Activated T-helper 1 cell treated with Interleukin-2 at 50 U/mL for 16 hours (primary cell): Measurements from ENCODE around the gene HIF3A.

Experiments
- DNase-seq: peaks from one replicate; pipeline ENCODE4 v3.0.0-alpha.2; 2020; ENCODE audit warnings: low read depth

HIF3A gene

DNA sequence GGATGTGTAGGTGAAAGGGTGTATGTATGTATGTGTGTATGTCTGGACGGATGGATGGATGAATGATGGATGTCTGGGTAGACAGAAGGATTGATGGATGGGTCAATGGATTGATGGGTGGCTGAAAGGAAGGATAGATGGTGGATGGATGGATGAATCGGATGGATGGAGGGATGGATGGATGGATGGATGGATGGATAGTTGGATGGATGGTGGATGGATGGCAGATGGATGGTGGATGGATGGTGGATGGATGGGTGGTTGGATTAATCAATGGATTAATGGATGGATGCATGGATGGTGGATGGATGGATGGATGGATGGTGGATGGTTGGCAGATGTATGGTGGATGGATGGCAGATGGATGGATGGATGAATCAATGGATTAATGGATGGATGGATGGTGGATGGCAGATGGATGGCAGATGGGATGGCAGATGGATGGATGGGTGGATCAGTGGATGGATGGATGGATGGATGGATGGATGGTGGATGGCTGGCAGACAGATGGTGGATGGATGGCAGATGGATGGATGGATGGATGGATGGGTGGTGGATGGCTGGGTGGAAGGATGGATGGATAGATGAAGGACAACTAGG lies 33.6 kb downstream of the HIF3A start:
- no peak for DNase-seq

GRCh38 chr19:46337487-46337886 lies 40.6 kb downstream of the HIF3A start:
- DNase-seq = no peak

GRCh38 chr19:46339446-46339845 lies 42.6 kb downstream of the HIF3A start:
- DNase-seq = no peak

DNA sequence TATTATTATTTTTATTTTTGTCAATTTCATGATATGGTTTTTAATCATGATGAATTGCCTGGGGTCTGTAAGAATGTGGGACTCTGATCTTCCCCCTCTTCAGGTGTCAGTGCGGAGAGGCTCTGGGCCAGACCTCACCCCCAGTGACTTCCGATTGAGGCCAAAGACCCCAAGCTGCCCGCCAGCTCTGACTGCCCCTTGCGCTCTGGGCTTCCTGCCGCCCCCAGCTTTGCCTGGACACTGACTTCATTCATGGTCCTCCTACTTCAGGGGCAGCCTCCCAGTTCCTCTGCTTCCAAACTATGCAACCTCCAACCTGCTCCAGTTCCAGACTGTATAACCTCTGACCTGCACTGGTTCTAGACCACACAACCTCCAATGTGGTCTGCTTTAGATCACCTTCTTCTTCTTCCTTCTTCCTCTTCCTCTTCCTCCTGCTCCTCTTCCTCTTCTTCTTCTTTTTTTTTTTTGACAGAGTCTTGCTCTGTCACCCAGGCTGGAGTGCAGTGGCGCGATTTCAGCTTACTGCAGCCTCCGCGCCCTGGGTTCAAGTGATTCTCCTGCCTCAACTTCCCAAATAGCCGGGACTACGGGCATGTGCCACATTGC lies 43.3 kb downstream of the HIF3A start:
- DNase-seq = no peak

GRCh38 chr19:46341937-46342336 lies 45.1 kb downstream of the HIF3A start:
- DNase-seq = no peak

DNA sequence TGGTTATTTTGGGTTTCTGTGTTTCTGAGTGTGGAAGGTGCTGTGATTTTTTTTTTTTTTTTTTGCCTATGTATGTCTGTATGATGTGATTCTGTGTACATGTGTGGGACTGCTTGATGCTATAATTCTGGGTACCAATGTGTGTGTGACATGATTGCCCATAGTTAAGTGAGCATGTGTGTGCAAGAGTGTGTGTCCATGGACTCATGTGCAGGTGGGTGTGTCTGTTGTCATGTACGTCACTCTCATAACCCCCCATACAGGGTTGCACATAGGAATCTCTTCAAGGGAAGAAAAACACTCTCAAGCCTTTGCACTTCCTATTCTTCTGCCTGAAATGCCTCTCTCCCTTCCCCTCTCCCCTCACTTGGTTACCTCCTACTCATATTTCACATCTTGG lies 47.5 kb downstream of the HIF3A start:
- no peak for DNase-seq

GRCh38 chr19:46345157-46345556 lies 48.3 kb downstream of the HIF3A start:
- DNase-seq = no peak

GRCh38 chr19:46346821-46347571 lies 50.2 kb downstream of the HIF3A start, which contains the start of gene PPP5C:
PPP5C (plus strand) TSS chr19:46347087; CDS start chr19:46347097, 10 bp downstream.
- peak; percentile 78 for DNase-seq

DNA sequence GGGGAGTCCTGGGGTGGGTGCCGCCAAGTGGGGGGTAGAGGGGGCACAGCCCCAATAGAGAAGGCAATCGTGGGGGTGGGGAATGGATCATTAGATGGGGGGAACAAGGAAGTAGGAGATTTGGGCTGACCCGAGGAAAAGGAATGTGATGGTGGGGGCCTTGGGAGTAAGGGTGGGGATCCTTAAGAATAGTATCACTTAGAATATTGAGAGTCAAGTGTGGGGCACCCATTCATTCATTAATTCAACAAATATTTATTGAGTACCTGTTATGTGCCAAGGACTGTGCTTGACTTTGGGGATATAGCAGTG lies 50.7 kb downstream of the HIF3A start:
- no peak for DNase-seq

DNA sequence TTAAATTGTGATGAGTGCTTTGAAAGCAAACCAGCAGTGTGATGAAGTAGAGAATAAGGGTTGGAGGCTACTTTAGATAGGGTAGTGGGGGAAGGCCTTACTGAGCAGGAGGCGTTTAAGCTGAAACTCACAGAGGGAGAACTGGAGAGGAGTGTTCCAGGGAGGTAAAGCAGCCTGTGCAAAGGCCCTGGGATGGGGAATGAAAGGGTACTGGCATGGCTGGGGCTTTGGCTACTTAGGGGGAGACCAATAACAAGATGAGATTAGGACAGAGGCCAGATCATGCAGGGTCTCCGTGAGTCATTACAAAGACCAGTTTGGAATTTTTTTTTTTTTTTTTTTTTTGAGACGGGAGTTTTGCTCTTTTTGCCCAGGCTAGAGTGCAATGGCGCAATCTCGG lies 51.1 kb downstream of the HIF3A start:
- no peak for DNase-seq

GRCh38 chr19:46349311-46349993 lies 52.6 kb downstream of the HIF3A start:
- DNase-seq = no peak

- DNase-seq = no peak
These were observed 53.4 kb downstream of the HIF3A start for GRCh38 chr19:46350029-46350757.

DNA sequence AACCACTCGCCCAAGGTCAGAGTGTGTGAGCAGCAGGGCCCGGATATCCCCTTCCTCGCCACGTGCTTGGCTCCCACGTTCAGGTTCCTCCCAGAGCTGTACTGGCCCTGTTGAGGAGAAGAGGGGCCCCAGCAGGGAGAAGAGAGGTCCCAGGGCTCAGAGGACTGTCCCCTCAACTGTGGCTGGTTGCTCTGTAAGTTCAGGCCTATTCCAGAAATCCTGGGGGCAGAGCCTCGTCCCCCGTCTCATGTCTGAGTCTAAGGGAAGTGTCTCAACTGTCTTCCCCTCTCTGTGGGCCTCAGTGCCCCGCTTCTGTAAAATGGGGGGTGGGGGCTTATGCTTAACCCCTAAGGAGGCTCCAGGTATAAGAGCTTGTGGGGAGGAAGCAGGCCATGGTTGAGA lies 53.9 kb downstream of the HIF3A start:
- no peak for DNase-seq

GRCh38 chr19:46351241-46352041 lies 54.6 kb downstream of the HIF3A start:
- no peak for DNase-seq

GRCh38 chr19:46353730-46354528 lies 57.1 kb downstream of the HIF3A start:
- DNase-seq = no peak

DNA sequence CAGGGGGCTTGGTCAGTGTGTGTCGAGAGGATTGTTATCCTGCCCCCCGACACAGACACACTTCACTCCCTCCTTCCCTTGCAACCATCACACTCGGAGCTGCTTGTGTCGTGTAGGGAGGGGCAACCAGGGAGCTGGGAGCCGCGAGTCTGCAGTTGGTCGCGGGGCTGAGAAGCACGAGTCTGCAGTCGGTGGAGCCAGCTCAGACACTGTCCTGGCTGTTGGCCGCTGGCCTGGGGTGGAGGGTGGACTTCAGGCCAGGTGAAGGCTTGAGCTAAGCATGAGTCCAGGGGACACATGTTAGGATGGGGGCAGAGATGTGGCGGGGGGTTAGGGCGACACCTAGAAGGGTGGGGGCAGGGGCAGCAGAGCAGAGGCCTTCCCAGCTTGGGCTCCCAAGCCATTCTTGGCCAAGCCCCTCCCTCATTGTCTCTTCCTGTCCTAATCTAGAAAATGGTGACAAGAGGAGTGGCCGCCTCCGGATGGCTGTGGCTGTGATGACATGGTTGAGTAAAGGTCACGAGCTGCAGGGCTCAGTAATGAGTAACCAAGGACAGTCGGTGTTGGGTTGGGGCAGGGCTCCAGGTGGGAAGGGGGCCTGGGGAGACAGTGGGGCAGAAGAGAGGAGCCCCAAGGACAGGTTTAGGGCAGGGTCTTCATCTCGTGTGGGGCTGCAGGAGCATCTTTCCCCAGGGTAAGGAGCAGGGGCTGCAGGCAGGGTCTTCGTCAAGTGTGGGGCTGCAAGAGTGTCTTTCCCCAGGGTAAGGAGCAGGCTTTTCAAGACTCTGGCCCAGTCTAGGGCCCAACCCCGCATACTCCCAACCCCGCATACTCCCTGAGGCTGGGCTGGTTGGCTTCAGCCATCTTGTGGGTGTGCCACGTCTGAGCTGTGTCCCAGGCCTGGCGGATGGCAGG lies 58.6 kb downstream of the HIF3A start:
- no peak for DNase-seq

DNA sequence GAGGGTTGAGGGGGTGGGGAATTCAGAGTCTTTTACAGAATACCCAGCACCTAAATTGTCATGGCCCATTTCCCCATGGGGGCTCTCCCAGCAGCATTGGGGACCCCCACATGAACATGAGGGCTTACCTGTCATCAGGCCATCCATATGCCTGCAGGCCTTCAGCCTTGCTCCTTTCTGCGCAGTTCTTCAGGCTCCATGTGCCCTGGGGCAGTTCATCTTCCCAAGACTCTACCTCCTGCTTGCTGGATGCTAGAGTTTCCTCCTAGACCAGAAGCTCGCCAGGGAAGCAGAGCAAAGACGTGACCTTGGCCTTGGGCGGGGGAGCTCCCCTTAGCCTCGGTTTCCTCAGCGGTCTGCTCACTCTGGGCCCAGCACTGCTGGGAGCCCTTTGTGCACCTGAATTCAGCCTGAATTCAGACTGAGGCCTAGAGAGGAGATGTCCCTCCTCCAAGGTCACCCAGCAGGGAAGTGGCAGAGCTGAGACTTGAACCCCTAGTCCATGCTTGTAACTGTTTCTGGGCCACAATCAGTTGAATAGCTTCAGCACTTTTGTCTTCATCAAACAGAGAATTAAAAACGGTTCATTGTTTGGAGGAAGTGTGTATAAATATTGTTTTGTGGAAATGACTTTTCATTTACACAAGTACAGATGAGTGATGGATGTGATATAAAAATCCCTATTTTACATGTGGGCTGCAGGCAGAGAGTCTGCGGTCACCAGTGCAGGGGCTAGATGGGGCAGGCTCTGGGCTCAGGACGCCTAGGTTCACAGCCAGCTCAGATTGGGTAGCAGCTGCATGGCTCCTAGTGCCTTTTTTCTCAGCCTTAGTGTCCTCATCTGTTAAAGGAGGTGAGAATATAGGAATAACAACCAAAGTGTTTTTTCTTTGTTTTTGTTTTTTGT lies 59.6 kb downstream of the HIF3A start:
- no peak for DNase-seq

- DNase-seq = no peak
These were observed 61.2 kb downstream of the HIF3A start for GRCh38 chr19:46357846-46358583.
